AG20443 (cell line): Measurements from ENCODE around the gene KIFAP3.
A peak's percentile ranks its signal among the peaks of the same experiment; 100 is the strongest.
"Not testable (repeated sequence)": the region's sequence is repeated elsewhere in the genome, so short reads cannot be mapped to it uniquely, and the experiment has no call there.

Source experiments
- DNase-seq: peaks from one replicate; pipeline ENCODE4 v3.0.0; 2012; ENCODE audit warnings: low spot score, mixed read lengths

Gene KIFAP3

GRCh38 chr1:169924063-169924462 is 150.4 kb downstream of the KIFAP3 start:
- DNase-seq: no peak

GRCh38 chr1:169921080-169921479 is 153.4 kb downstream of the KIFAP3 start:
- DNase-seq: no peak

- no peak for DNase-seq
Observed at GRCh38 chr1:169918927-169919326, 155.6 kb downstream of the KIFAP3 start.

GRCh38 chr1:169918220-169918619 is 156.3 kb downstream of the KIFAP3 start:
- DNase-seq: not testable (repeated sequence)

GRCh38 chr1:169915150-169915549 is 159.3 kb downstream of the KIFAP3 start:
- DNase-seq: no peak

GRCh38 chr1:169914531-169914930 is 160.0 kb downstream of the KIFAP3 start:
- peak; percentile 39 for DNase-seq

- DNase-seq: no peak
Observed at GRCh38 chr1:169909499-169909898, 165.0 kb downstream of the KIFAP3 start.

- DNase-seq: peak; percentile 20
Observed at GRCh38 chr1:169906938-169907337, 167.6 kb downstream of the KIFAP3 start.

GRCh38 chr1:169904834-169905233 is 169.7 kb downstream of the KIFAP3 start:
- no peak for DNase-seq

GRCh38 chr1:169902751-169903150 is 171.7 kb downstream of the KIFAP3 start:
- DNase-seq: no peak

GRCh38 chr1:169901115-169901514 is 173.4 kb downstream of the KIFAP3 start:
- no peak for DNase-seq

GRCh38 chr1:169900571-169900970 is 173.9 kb downstream of the KIFAP3 start:
- DNase-seq: no peak

- DNase-seq: no peak
Observed at GRCh38 chr1:169899519-169900217, 174.8 kb downstream of the KIFAP3 start.

GRCh38 chr1:169896013-169896412 is 178.5 kb downstream of the KIFAP3 start:
- no peak for DNase-seq

GRCh38 chr1:169894424-169895145 is 179.9 kb downstream of the KIFAP3 start:
- DNase-seq: no peak

GRCh38 chr1:169893645-169894423 is 180.7 kb downstream of the KIFAP3 start, which contains the start of gene SCYL3:
Gene SCYL3, minus strand, starts transcription at chr1:169893896. Its CDS starts 5,056 bp downstream, at chr1:169888840.
- DNase-seq: peak; percentile 97

GRCh38 chr1:169892927-169893644 is 181.4 kb downstream of the KIFAP3 start:
- DNase-seq: peak; percentile 59

- DNase-seq: no peak
Observed at GRCh38 chr1:169892176-169892926, 182.1 kb downstream of the KIFAP3 start.

- DNase-seq: no peak
Observed at GRCh38 chr1:169891539-169891885, 183.0 kb downstream of the KIFAP3 start.

- no peak for DNase-seq
Observed at GRCh38 chr1:169890761-169891538, 183.5 kb downstream of the KIFAP3 start.

- DNase-seq: no peak
Observed at GRCh38 chr1:169889871-169890270, 184.6 kb downstream of the KIFAP3 start.
